ACHN (cell line): Measurements from ENCODE around the gene FLT3.
"Not testable (repeated sequence)": the region's sequence is repeated elsewhere in the genome, so short reads cannot be mapped to it uniquely, and the experiment has no call there.

ENCODE experiments used
- DNase-seq: peaks from one replicate; pipeline ENCODE4 v3.0.0-alpha.2; 2015
- in situ Hi-C: cut with HindIII; loops from 2 replicates; pipeline ENCODE4 v1.10.0; 2017; ENCODE audit warnings: low sequenced_read_pairs, low pct_ligation_motif_present, low pct_unique_long_range_greater_than_20kb

FLT3 gene

DNA sequence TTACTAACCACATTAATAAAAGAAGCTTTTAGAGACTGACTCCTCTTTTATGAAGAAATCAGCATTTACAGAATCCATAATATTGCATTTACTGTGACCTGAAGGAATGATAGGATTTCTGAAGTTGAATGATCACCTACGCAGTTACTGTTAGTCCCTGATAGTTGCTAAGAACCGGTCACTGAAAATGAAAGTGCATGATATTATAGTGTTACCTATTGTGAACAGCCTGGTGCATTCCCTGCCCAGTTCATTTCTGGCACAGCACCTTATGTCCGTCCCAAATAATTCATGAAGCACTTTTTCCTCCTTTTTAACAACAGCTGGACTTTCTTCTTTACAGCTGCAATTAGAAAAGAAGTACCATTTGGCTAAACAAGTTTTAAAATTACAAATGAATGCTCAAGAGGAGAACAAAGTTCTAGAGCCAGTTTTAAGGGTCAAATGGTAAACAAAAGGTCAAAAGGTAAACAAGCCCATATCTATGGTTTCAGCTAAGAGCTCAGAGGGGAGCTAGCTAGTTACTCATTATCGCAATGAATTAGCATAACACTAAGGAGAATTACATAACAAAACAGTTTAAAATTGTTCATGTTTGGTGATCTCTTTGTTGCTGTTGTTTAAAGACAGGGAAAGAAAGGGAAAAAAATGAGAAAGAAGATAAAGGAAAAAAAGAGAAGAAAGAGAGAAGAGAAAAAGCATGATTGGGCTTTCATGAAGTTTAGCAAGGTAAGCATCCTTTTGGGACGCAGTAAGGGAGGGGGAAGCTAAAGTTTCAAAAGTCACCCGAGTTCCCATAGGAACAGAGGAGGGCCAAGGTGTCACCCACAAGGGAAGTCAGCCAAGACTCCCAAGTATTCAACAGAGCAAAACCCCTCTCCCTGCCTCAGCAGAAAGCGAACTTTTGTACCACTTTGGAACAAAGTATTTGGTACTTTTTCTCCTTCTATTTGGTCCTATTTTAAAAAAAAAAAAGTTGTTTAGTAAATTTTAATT lies 50.2 kb downstream of the FLT3 start:
- in situ Hi-C loops: no loop called here
- DNase-seq: no peak

DNA sequence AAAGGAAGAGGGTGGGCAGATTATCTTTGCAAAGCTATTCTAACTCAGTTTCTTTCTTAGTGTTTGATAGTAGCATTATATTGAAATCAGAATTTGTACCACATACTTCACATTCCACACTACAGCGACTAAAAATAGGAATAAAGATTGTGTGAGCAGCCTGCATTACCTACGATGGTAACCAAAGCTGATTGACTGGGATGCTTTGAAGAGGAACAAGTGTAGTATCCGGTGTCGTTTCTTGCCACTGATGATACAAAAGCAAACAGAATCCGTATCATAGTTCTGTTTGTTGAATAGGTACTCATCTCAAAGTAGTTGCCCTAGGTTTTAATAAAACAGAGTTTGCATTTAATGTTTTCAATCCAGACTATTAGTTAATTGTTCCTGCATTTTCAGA lies 51.2 kb downstream of the FLT3 start:
- DNase-seq: no peak
- in situ Hi-C loops: no loop called here

DNA sequence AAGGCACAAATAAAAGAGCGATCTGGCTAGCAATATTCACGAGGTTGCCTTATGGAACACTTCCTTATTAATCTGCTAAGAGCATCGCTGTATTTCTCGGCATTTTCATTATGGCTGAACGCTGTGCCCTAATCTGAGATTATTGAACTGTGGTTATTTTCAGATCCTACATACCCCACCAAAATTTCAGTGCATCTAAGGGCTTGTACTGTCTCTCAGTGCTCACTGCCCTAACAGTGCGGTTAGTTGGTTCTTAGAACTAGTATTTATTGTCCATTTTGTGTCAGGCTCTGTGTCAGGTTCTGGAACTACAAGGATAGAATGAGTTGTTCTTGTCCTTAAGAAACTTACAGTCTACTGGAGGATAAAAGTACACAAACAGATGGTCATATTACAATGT lies 51.6 kb downstream of the FLT3 start:
- in situ Hi-C loops: no loop called here
- no peak for DNase-seq

DNA sequence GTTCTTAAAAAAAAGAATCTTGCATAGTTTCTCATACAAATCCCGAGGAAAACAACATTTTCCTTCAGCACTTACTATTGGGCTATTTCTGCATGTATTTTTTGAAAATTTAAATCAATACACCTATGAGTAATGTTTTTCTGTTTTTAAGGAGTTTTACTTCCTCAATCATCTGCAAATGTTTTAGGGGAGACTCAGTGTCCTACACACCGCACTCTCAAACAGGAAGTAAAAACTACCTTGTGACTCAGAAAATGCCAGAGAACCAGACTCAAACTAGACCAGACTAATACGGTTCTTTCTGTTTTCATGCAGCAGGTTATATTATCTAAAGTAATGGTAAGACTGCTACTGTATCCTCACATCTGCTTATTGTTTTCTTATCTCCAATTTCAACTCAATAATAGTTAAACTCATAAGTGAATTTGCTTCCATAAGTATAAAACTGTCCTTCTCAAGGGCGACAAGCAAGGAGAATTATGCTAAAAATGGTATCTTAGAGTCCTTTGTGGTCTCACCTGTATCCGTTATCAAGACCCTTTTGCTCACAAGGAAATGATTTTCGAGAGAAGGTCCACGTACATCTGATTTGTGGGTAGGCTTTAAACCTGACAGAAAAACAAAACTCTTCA lies 52.5 kb downstream of the FLT3 start:
- DNase-seq: no peak

DNA sequence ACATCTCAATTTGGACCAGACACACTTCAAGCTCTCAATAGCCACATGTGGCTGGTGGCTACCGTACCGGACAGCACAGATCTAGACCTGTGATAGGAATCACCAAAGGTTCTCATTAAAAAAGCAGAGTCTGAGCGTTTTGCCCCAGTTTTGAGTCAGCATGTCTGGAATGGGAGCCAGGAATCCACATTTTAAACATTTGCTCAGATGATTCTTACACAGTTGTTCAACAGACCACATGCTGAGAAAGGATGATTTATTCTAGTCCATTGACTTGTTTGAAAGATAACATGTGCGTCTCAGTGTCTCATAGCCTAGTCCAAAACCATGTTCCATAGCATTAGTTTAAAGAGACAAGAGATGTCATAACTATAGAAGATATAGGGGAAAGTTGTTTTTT lies 53.4 kb downstream of the FLT3 start:
- no peak for DNase-seq
- in situ Hi-C loops: no loop called here

More for the DNA sequence above, 52.5 kb downstream of the FLT3 start:
- in situ Hi-C loops: no loop called here

DNA sequence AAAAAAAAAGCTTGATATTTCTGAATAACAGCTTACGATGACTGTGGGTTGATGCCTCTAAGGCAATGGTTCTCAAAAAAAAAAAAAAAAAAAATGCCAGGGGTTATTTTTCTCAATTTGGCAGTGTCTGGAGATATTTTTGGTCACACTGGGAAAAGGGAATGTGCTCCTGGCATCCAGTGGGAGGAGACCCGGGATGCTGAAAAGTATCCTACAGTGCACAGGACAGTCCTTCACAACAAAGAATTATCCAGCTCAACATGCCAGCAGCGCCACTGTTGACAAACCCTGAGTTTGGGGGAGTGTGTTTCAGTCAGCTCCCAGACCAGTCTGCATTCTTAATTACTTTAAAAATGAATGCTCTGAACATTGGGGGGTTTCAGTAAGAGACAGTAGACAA lies 54.5 kb downstream of the FLT3 start:
- no peak for DNase-seq
- in situ Hi-C loops: no loop called here

DNA sequence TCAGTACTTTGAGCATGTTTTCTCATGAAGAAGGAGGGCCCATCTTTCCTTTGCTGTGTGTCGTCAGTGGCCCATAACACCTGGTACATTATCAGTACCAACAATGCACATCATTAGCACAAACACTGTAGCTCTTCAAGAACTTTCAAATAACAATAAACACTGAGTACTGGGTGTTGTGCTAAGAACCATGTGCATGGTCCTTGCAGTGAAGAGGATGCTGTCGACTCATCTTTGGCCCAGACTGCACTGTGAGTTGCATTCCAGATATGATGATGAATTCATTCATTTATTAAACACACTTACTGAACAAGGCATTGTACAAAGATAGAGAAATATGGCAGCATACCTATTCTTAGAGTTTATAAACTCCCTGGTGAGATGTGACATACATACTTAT lies 55.8 kb downstream of the FLT3 start:
- in situ Hi-C loops: no loop called here
- DNase-seq: no peak

DNA sequence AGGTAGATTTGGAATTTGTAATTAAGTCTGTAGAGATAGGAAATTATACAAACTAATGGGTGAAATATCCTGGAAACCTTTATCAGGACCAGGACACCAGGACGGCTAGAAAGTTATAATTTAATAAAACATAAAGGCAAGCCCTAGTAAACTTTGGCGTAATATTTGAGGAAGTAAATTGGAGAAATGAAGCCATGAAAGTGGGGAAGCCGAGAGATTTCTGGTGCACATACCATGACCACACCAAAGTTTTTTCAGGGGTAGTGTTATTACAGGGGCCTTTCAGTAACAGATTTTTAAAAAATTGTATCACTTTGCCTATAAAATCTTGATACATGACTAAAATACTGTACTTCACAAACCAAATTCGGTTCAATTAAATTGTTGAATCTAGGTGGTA lies 57.2 kb downstream of the FLT3 start:
- DNase-seq: no peak
- in situ Hi-C loops: no loop called here

DNA sequence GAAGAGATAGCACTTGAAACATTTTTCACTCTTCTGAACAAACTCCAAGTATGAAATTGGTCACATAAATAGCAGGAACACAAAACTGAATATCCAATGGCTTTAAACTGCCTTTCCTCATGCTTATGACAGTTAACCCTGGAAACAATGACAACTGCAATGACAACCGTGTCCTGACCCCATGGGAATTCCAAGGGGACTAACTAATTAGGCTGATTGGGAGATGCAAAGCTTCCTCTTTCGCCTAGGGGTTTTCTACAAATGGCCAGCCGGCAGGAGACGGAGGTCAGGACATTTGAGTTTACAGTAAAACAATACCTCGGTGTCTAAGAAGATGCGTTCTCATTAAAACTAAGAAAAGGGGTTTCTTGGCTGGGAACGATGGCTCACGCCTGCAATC lies 58.9 kb downstream of the FLT3 start:
- in situ Hi-C loops: no loop called here
- DNase-seq: no peak

DNA sequence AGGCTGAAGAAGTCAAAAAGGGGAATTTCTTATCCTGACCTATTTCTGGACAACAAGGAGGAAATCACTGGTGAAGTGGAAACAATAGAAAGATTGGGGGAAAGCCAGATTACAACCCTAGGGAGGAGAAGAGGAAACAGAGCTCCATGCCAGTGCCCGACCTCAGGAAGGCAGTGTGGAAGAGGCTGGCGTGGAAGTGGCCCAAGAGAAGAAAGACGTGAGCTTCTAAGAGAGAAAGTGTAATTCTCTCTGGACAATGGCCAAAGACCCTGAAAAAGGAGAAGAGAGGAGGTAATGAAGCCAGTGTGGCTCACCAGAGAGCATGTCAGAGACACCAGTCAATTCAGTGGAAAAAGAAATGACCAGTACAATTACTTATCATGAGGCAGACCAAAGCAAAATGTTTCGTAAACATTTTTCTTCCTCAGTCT lies 59.3 kb downstream of the FLT3 start:
- in situ Hi-C loops: no loop called here
- DNase-seq: no peak

DNA sequence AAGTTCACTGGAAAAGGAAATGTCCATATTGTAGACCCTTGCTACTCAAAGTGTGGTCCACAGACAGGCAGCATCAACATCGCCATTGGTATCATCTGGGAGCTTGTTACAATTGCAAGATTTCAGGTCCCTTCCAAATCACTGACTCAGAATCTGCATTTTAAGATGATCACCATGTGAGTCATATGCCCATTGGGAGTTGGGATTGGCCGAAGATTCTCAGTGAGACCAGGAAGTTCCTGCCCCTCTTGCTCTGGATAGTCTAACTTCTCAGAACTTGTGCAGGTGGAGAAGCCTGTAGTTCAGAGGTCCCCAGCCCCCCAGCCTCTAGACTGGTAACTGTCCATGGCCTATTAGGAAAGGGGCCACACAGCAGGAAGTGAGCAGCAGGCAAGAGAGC lies 63.0 kb downstream of the FLT3 start:
- DNase-seq: peak; percentile 11
- in situ Hi-C loops: no loop called here

DNA sequence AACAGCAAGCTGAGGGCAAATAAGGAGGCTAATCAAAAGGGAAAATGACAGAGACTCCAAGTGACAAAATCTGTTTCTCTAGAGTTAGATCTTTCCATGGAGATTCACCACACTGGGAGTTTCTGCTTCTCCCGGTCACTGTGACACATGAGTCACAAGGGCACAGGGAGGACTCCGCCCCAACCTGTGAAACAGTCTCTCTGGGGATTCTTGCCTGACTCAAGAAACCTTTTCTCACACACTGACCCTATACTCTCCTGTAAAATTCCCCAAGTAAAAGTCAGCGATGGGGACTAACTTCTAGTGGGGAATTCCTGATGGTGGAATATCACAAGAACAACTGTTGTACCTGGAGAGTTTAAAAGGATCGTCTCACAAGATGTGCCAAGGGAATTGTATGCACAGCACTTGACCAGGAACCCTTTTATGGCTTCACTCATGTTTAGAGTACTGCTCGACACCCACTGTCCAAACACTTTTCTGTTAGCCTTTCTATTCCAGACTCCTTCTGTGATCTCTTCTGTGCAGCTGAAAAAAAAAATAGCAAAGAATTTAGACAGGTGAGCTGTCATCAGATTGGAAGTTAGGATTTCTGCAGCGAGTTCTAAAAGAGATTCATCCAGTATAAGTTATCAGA lies 65.1 kb downstream of the FLT3 start:
- no peak for DNase-seq
- in situ Hi-C loops: no loop called here

DNA sequence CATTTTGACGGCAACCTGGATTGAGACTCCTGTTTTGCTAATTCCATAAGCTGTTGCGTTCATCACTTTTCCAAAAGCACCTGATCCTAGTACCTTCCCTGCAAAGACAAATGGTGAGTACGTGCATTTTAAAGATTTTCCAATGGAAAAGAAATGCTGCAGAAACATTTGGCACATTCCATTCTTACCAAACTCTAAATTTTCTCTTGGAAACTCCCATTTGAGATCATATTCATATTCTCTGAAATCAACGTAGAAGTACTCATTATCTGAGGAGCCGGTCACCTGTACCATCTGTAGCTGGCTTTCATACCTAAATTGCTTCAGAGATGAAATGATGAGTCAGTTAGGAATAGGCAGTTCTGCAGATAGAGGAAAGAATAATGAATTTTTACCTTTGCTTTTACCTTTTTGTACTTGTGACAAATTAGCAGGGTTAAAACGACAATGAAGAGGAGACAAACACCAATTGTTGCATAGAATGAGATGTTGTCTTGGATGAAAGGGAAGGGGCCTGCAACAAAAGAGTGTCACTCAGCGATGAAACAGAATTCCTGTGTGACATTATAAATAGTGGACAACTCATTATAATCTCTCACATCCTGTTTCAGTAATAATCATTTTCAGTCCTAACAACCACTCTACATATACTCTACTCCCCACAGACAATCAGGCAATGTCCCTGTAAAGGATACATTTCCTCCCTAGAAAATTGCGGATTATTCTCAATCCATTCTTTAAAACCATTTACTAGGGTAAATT lies 66.3 kb downstream of the FLT3 start:
- in situ Hi-C loops: no loop called here
- DNase-seq: no peak

- not testable (repeated sequence) for DNase-seq
These were observed 67.9 kb downstream of the FLT3 start for GRCh38 chr13:28032438-28032837.

DNA sequence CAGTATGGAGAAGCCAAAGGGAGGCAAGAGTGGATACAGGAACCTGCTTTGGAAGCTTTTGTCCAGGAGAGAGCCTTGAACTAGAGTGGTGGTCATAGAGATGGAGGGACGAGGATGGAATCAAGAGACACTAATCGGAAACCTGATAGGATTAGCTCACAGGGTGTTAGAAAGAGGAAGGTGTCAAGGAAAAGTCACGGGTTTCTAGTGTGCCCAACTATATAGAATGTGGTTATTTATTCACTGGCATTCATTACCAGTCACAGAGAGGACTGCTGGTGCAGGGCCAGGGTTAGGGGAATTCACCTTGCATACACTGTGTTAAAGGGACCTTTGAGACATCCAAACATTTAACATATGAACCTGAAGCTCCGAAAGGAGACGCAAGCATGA lies 68.5 kb downstream of the FLT3 start:
- in situ Hi-C loops: no loop called here

More at GRCh38 chr13:28032438-28032837, 67.9 kb downstream of the FLT3 start:
- in situ Hi-C loops: not testable (repeated sequence)

DNA sequence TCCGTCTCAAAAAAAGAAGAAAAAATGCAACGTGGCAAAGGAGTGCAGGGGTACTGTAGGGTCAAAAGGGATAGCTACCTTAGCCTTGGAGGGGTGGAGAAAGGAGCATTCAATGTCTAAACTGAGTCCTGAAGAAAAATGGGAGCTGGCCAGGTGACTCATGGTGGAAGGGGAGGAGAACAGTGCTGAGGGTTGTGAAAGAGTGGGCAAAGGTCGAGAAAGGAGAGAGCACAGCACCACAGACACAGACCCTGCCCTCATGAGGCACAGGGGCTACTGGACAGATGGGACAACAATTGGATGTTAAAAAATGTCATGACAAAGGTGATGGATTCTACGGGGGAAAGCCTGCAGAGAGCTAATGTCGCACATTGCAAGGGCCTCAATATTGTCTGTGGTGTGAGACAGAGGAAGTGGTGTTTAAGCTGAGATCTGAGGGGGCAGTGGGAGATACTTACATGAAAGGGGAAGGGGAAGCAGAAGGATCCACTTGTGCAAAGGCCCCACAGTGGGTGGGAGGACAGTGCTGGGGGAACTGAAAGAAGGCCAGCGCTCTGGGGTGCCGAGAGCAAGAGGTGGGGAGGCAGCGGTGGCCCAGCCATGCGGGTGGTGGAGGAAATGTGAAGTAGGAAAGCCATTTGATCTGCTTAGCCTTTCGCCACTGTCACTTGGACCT lies 69.0 kb downstream of the FLT3 start:
- in situ Hi-C loops: no loop called here
- DNase-seq: no peak

More for the DNA sequence above, 68.5 kb downstream of the FLT3 start:
- no peak for DNase-seq

- in situ Hi-C loops: no loop called here
- no peak for DNase-seq
These were observed 72.6 kb downstream of the FLT3 start for GRCh38 chr13:28027607-28028364.

GRCh38 chr13:28027071-28027470 lies 73.3 kb downstream of the FLT3 start:
- no peak for DNase-seq
- in situ Hi-C loops: no loop called here
